HEK293 (cell line): ENCODE measurements around the gene TBC1D4.

Experiments
- TCF7L2 ChIP-seq: IDR thresholded peaks from 2 replicates; pipeline ENCODE4 v1.6.1; 2011; ENCODE audit warnings: low read depth, mild to moderate bottlenecking, inconsistent platforms, low read length, moderate library complexity, borderline replicate concordance
- ZBTB20 ChIP-seq: fragments of 450-650 bp; formaldehyde crosslinking; IDR thresholded peaks from 2 replicates; pipeline ENCODE4 v1.5.1; 2016; ENCODE audit warnings: missing biosample characterization, missing genetic modification characterization
- ZNF274 ChIP-seq, 2 experiments: fragments of 200-500 bp in 1 of 2; fragments of 450-650 bp in 1 of 2; sonication (Bioruptor generic) in 1 of 2; formaldehyde crosslinking in 1 of 2; IDR thresholded peaks; 2 replicates each; pipeline versions ENCODE4 v1.5.1 to v1.6.1; 2014 to 2016; ENCODE audit warnings: borderline replicate concordance in 1 of 2, inconsistent platforms in 1 of 2, low read length in 1 of 2, missing biosample characterization in 1 of 2, missing genetic modification characterization in 1 of 2
- ZNF530 ChIP-seq: fragments of 450-650 bp; formaldehyde crosslinking; IDR thresholded peaks from 2 replicates; pipeline ENCODE4 v1.5.1; 2016; ENCODE audit warnings: low read depth, missing biosample characterization, missing genetic modification characterization
- ZNF585B ChIP-seq: fragments of 450-650 bp; formaldehyde crosslinking; IDR thresholded peaks from 2 replicates; pipeline ENCODE4 v1.5.1; 2016; ENCODE audit warnings: missing biosample characterization, missing genetic modification characterization
- ZNF776 ChIP-seq: fragments of 450-650 bp; formaldehyde crosslinking; IDR thresholded peaks from 2 replicates; pipeline ENCODE4 v1.5.0; 2017; ENCODE audit warnings: missing biosample characterization, missing genetic modification characterization, borderline replicate concordance
- ZSCAN16 ChIP-seq: fragments of 450-650 bp; formaldehyde crosslinking; IDR thresholded peaks from 2 replicates; pipeline ENCODE4 v1.5.1; 2016; ENCODE audit warnings: missing biosample characterization, missing genetic modification characterization
- ZSCAN23 ChIP-seq: fragments of 450-650 bp; formaldehyde crosslinking; IDR thresholded peaks from 2 replicates; pipeline ENCODE4 v1.5.1; 2016; ENCODE audit warnings: missing biosample characterization, missing genetic modification characterization
- TF ChIP-seq, protein P1 (sequence below): fragments of 450-650 bp; formaldehyde crosslinking; IDR thresholded peaks from 2 replicates; pipeline ENCODE4 v1.5.1; 2016; ENCODE audit warnings: missing biosample characterization, missing genetic modification characterization
- TF ChIP-seq, protein P2 (sequence below): sonication (generic); formaldehyde crosslinking; IDR thresholded peaks from 2 replicates; pipeline ENCODE4 v1.8.1; 2022; ENCODE audit warnings: mild to moderate bottlenecking, moderate library complexity, missing genetic modification reagents

DNA sequence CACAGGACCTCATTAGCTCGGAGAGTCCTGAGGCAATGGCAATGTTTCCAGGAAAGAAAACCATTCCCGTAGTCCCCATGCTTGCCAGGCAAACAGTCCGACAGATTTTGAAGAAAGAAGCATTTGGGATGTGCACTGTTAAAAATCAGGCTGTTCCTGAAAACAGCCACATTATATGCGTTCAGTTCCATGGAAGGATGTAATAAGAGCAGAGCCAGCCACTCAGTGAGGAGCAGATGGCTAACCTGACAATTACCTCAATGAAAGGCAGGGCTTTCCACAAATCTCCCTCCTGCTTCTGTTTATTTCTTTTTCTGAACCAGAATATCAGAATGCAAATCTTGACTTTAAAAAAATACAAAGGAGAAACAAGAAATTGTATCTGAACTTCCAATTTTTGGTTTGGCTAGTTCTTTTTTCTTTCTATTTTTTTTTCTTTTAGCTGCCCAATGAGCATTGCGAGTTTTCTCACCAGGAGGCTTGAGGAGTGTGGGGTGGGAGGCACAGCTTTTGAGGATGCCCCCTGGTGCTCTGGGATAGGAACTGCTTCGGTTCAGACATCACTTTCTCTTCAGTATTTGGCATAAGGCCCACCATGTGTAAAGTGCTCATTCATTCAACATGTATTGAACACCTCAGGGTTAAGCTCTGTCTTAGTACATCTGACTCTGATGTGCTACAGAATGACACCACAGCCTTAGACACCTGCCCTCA lies 124.2 kb downstream of the TBC1D4 start:
- no peak for TF ChIP-seq ZNF274 (IDR thresholded peaks at IDR 0.05; ENCODE audit: low read length)
- no peak for TF ChIP-seq ZNF274 (tag by site-specific recombination; IDR thresholded peaks at IDR 0.05; ENCODE audit: borderline replicate concordance)
- TF ChIP-seq ZNF776 (tag by site-specific recombination): no peak
- TF ChIP-seq, protein P1, sequence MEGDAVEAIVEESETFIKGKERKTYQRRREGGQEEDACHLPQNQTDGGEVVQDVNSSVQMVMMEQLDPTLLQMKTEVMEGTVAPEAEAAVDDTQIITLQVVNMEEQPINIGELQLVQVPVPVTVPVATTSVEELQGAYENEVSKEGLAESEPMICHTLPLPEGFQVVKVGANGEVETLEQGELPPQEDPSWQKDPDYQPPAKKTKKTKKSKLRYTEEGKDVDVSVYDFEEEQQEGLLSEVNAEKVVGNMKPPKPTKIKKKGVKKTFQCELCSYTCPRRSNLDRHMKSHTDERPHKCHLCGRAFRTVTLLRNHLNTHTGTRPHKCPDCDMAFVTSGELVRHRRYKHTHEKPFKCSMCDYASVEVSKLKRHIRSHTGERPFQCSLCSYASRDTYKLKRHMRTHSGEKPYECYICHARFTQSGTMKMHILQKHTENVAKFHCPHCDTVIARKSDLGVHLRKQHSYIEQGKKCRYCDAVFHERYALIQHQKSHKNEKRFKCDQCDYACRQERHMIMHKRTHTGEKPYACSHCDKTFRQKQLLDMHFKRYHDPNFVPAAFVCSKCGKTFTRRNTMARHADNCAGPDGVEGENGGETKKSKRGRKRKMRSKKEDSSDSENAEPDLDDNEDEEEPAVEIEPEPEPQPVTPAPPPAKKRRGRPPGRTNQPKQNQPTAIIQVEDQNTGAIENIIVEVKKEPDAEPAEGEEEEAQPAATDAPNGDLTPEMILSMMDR (tag by site-specific recombination): no peak
- TF ChIP-seq ZSCAN16 (tag by site-specific recombination): no peak
- no peak for TF ChIP-seq ZBTB20 (tag by site-specific recombination)
- no peak for TF ChIP-seq ZSCAN23 (tag by site-specific recombination)
- TF ChIP-seq ZNF585B (tag by site-specific recombination): no peak
- no peak for TF ChIP-seq TCF7L2
- TF ChIP-seq ZNF530 (tag by site-specific recombination): no peak
- TF ChIP-seq, protein P2, sequence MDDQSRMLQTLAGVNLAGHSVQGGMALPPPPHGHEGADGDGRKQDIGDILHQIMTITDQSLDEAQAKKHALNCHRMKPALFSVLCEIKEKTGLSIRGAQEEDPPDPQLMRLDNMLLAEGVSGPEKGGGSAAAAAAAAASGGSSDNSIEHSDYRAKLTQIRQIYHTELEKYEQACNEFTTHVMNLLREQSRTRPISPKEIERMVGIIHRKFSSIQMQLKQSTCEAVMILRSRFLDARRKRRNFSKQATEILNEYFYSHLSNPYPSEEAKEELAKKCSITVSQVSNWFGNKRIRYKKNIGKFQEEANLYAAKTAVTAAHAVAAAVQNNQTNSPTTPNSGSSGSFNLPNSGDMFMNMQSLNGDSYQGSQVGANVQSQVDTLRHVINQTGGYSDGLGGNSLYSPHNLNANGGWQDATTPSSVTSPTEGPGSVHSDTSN (CRISPR knock-in tag): no peak
